OCI-LY7 (cell line): ENCODE measurements around the gene ATP9B. TPM values are rescaled to one million over a fixed set of nuclear protein-coding genes. Genes with fewer than 3 reads are reported as not detected.

Source experiments
- BruUV-seq: library from RNA; stranded (reverse); fragments of 400-500 nt; replicated peaks from 2 replicates; lab custom pipeline; 2021; lab: Mats Ljungman, UMichigan
- CTCF ChIA-PET: fragments of 300-600 bp; sonication (Branson Sonifier 250); formaldehyde crosslinking; loops from one replicate; lab custom pipeline; 2022; ENCODE audit warnings: antibody characterized with exemption; ENCODE audit not compliant: unreplicated experiment; lab: Charles Lee
- POLR2A ChIA-PET: fragments of 300-600 bp; sonication (Branson Sonifier 250); formaldehyde crosslinking; loops from one replicate; lab custom pipeline; 2022; ENCODE audit warnings: antibody characterized with exemption; lab: Charles Lee
- DNase-seq: peaks from one replicate; pipeline ENCODE4 v3.0.0-alpha.2; 2015; ENCODE audit warnings: low spot score
- H2AFZ ChIP-seq: fragments of 200-600 bp; sonication (generic), shearing (Covaris generic); 2 replicates; pipeline ENCODE4 v1.6.1; 2014; ENCODE audit warnings: mild to moderate bottlenecking, antibody characterized with exemption, low read length, moderate library complexity
- H3K27ac ChIP-seq: fragments of 200-600 bp; sonication (generic); 2 replicates; pipeline ENCODE4 v1.5.1; 2014; ENCODE audit warnings: mixed run types, low read depth, mild to moderate bottlenecking, moderate library complexity, low read length, inconsistent platforms; ENCODE audit not compliant: poor library complexity, severe bottlenecking
- H3K36me3 ChIP-seq: fragments of 200-600 bp; sonication (generic); 2 replicates; pipeline ENCODE4 v1.6.1; 2014; ENCODE audit warnings: mild to moderate bottlenecking, antibody characterized with exemption, low read length, moderate library complexity, mixed read lengths; ENCODE audit not compliant: insufficient read depth
- H3K4me1 ChIP-seq: fragments of 200-600 bp; sonication (generic); 2 replicates; pipeline ENCODE4 v1.5.1; 2014; ENCODE audit warnings: mild to moderate bottlenecking, low read length; ENCODE audit not compliant: insufficient read depth, poor library complexity, severe bottlenecking
- H3K4me2 ChIP-seq: fragments of 200-600 bp; sonication (generic); 2 replicates; pipeline ENCODE4 v1.6.1; 2014; ENCODE audit warnings: mild to moderate bottlenecking, low read length
- H3K4me3 ChIP-seq: fragments of 200-600 bp; sonication (generic); 2 replicates; pipeline ENCODE4 v1.5.1; 2014; ENCODE audit warnings: mild to moderate bottlenecking, low read depth, low read length; ENCODE audit not compliant: poor library complexity, severe bottlenecking
- H3K79me2 ChIP-seq: fragments of 200-600 bp; sonication (generic); 2 replicates; pipeline ENCODE4 v1.6.1; 2016; ENCODE audit warnings: low read depth, mild to moderate bottlenecking, low read length, moderate library complexity, mixed read lengths; ENCODE audit not compliant: insufficient read depth
- H3K9me2 ChIP-seq: fragments of 200-600 bp; sonication (generic); 2 replicates; pipeline ENCODE4 v1.6.1; 2016; ENCODE audit warnings: mild to moderate bottlenecking, low read length, mixed read lengths; ENCODE audit not compliant: insufficient read depth
- H3K9me3 ChIP-seq: fragments of 200-600 bp; sonication (generic); 2 replicates; pipeline ENCODE4 v1.6.1; 2014; ENCODE audit warnings: mild to moderate bottlenecking, mixed run types, low read length, mixed read lengths
- H4K20me1 ChIP-seq: fragments of 200-600 bp; sonication (generic); 2 replicates; pipeline ENCODE4 v1.6.1; 2014; ENCODE audit warnings: mild to moderate bottlenecking, antibody characterized with exemption, low read length, moderate library complexity, mixed read lengths; ENCODE audit not compliant: insufficient read depth
- EZH2phosphoT487 ChIP-seq: fragments of 200-600 bp; sonication (generic); IDR thresholded peaks from 2 replicates; pipeline ENCODE4 v1.6.1; 2018; ENCODE audit warnings: low read depth, borderline replicate concordance, mild to moderate bottlenecking, mixed run types, antibody characterized with exemption, low read length, moderate library complexity, mixed read lengths
- intact Hi-C: fragments of 100-400 bp; cut with micrococcal nuclease; formaldehyde crosslinking; loops from one replicate; pipeline ENCODE4 v1.10.0; 2022; ENCODE audit not compliant: unreplicated experiment
- total RNA-seq, 2 experiments: library from RNA; depleted of rRNA in 1 of 2; stranded (reverse); fragments of >200 nt in 1 of 2; shearing (Covaris generic) in 1 of 2; gene quantifications; 2 replicates each; pipeline ENCODE4 v1.2.3, GENCODE V29; 2014 to 2022
- TF ChIP-seq, protein P1 (sequence below): fragments of 200-600 bp; sonication (generic); conservative IDR thresholded peaks from 2 replicates; pipeline ENCODE4 v1.5.1; 2014; ENCODE audit warnings: mild to moderate bottlenecking, antibody characterized with exemption, low read length, moderate library complexity, mixed read lengths

Gene ATP9B
- total RNA-seq, 2 experiments from 2014 or later = 27.1 to 36.4 TPM

DNA sequence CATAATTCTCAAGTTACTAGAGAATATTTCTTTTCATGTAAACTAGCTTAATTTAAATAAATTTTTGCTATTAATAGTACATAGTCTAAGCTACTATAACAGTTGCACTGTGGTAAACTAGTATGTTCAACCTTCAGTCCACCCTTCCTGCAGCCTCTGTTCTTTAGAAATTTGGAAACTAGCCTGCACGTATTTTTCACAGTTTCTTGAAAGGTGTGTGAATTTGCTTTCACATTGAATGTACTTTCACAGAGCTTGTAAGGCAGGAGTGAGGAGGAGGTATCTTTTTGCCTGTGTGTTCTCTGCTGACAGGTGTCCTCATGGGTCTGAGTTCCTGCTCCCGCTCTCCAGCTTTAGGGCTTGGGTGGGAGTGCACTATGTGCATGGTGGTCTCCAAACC is 117.5 kb downstream of the ATP9B start:
- no peaks in the 10 kb centered on the region for H3K9me2 ChIP-seq
- H3K4me3 ChIP-seq = peak overlapping the region; percentile 2
- H3K36me3 ChIP-seq = peaks cover 18% of the 10 kb centered on the region; the same call in 1 of the 2 replicates
- DNase-seq = no peak
- H4K20me1 ChIP-seq = no peaks in the 10 kb centered on the region
- no peak overlapping the region for H2AFZ ChIP-seq
- BruUV-seq = no TSS peak
- peaks cover 9% of the 10 kb centered on the region; the same call in 1 of the 2 replicates for H3K9me3 ChIP-seq
- no peak for TF ChIP-seq EZH2phosphoT487
- TF ChIP-seq, protein P1, sequence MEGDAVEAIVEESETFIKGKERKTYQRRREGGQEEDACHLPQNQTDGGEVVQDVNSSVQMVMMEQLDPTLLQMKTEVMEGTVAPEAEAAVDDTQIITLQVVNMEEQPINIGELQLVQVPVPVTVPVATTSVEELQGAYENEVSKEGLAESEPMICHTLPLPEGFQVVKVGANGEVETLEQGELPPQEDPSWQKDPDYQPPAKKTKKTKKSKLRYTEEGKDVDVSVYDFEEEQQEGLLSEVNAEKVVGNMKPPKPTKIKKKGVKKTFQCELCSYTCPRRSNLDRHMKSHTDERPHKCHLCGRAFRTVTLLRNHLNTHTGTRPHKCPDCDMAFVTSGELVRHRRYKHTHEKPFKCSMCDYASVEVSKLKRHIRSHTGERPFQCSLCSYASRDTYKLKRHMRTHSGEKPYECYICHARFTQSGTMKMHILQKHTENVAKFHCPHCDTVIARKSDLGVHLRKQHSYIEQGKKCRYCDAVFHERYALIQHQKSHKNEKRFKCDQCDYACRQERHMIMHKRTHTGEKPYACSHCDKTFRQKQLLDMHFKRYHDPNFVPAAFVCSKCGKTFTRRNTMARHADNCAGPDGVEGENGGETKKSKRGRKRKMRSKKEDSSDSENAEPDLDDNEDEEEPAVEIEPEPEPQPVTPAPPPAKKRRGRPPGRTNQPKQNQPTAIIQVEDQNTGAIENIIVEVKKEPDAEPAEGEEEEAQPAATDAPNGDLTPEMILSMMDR = no peak
- ChIA-PET CTCF (interaction anchor here (0.6 kb wide), 1 partner anchor 82 kb away, joined by 3 read pairs; no protein-coding TSS in a partner anchor), POLR2A (interaction anchor here (0.5 to 1.9 kb wide), 5 partner anchors 9 to 640 kb away, joined by 3 to 11 read pairs (median 3); no protein-coding TSS in a partner anchor)
- H3K4me1 ChIP-seq = peaks cover 76% of the 10 kb centered on the region
- H3K4me2 ChIP-seq = peak overlapping the region; percentile 54
- intact Hi-C loops = no loop called here
- peak overlapping the region; percentile 54 for H3K27ac ChIP-seq
- peaks cover 15% of the 10 kb centered on the region; the same call in 1 of the 2 replicates for H3K79me2 ChIP-seq

DNA sequence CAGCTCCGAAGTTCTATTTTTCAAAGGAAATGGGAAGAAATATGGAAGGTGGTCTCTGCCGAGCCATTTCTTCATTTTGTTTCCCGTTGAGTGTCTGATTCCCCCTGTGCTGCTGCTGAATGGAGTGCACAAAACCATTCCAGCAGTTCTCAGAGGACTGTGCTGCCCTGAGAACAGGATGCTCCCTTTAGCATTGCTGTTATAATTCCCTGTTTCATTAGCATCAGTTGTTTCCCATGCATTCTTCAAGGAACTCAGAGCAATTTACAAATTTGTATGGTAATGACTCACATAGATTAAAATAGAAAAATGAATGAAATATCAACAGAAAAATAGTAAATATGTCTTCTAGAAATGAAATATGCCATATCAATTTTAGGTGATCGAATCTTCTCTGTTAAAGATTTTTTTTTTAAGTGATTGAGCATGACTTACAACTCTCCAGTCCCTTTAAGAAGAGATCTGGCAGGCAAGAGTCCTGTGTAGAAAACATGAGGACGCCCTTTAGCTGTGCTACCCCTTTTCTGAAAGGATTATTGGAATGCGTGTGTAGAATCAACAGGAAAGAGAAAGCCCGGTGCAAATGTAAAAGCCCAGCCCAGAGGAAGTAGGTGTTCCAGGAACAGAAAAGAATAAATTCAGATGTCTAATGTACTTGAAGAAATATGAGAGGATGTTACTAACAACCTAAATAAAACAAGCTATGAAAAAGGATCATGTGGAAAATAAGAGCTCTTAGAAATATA is 118.5 kb downstream of the ATP9B start:
- peaks cover 25% of the 10 kb centered on the region for H3K36me3 ChIP-seq
- intact Hi-C loops = no loop called here
- TF ChIP-seq, protein P1 = no peak
- TF ChIP-seq EZH2phosphoT487 = no peak
- peaks cover 23% of the 10 kb centered on the region; the same call in 1 of the 2 replicates for H3K79me2 ChIP-seq
- no peak overlapping the region for H3K4me3 ChIP-seq
- no peaks in the 10 kb centered on the region for H4K20me1 ChIP-seq
- H3K9me2 ChIP-seq = no peaks in the 10 kb centered on the region
- peak overlapping the region; percentile 54 for H3K27ac ChIP-seq
- no peak overlapping the region for H2AFZ ChIP-seq
- H3K4me1 ChIP-seq = peaks cover 76% of the 10 kb centered on the region
- BruUV-seq = no TSS peak
- no peak for DNase-seq
- ChIA-PET CTCF (interaction anchor here (0.6 kb wide), 1 partner anchor 83 kb away, joined by 3 read pairs; no protein-coding TSS in a partner anchor), POLR2A (interaction anchor here (0.6 to 1.5 kb wide), 7 partner anchors 9 to 92 kb away, joined by 3 to 4 read pairs (median 3); no protein-coding TSS in a partner anchor)
- peaks cover 15% of the 10 kb centered on the region; the same call in 1 of the 2 replicates for H3K9me3 ChIP-seq
- H3K4me2 ChIP-seq = peak overlapping the region; percentile 54; the same call in 1 of the 2 replicates
